COLO668 (cell line): Measurements from ENCODE around the gene GPR52.

Experiments
- DNase-seq: peaks from one replicate; lab custom pipeline; 2025; ENCODE audit not compliant: unreplicated experiment; lab: John Stamatoyannopoulos, UW

Gene GPR52

DNA sequence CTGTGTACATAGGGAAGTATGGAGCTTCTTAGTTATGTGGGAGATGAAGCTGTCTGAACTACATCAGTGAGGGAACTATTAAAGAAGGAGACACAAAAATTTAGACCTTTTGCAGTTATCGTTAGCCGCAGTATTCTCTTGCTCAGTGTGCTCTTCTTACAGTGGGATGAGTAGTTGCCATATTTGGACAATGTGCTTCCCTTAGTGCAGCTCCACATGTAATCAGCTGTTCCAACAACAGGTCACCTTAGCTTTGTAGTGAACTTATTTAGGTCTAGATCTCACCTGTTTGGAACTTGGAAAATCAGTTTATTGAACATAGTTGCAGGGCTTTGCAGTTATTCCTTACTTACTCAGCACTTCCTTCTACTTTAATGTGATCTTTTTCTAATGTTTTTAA, 18.1 kb downstream of the GPR52 start:
- no peak for DNase-seq

DNA sequence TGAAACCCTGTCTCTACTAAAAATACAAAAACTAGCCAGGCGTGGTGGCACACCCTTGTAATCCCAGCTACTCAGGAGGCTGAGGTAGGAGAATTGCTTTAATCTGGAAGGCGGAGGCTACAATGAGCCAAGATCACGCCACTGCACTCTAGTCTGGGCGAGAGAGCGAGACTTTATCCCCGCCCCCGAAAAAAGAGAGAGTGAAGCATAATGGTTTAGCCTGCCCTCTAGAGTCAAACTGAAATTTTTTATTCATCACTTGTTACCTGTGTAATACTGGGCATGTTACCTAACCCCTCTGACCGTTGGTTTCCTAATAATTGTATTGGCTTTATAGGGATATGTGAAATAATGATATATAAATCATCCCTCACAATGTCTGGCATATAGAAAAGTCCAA, 18.8 kb downstream of the GPR52 start:
- no peak for DNase-seq

- no peak for DNase-seq
Measured at GRCh38 chr1:174469052-174469451, 21.3 kb downstream of the GPR52 start.

DNA sequence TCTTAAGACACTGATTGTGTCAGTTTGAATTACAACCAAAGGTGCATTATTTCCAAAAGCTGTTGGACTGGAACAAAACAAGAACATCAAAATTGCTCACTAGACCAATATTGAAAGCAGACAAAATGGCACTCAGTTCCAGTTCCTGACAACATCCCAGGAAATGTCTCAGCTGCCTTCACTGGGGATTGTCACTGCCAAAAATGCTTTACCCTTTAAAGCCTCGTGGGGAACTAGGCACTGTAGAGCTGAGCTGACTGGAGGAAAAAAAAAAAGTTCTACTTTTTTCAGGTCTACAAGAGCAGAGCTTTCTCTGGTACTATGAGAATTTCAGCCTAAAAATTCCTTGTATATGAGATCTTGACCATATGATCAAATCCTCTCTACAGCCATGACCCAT, 21.9 kb downstream of the GPR52 start:
- DNase-seq, result no peak

DNA sequence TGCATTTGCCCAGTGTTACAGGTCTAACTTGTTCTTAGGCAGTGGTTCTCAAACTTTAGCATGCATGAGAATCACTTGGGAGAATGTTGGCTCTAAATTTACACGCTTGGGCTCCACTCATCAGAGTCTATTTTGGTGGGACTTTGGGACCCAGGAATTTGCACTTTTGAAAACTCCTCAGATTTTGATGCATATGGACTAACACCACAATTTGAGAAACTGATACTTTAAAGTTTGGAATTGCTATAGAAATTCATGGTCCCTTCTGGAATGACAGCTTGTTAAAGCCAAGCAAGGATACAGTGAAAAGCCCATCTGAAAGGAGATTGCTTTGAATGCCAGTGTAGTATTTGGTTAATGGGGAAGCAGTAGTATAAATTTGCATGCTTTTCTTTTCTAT, 31.5 kb downstream of the GPR52 start:
- no peak for DNase-seq

DNA sequence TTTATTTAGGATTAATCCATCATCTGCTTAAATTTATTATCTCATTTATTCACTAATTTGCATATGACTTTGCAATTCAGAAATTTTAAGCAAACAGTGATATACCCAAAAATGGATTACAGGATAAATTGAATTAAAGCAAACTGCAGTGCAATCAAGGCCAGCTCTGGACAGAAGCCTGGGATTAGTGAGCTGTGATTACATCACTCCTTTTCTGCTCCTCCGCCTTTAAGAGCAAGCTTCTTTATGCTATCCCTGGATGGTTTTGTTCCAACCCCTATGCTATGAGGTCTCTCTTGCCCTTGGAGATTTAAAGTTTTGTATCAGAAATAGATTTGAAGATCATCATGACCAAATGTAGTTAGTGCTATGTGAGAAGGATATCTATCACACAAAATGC, 32.6 kb downstream of the GPR52 start:
- no peak for DNase-seq

DNA sequence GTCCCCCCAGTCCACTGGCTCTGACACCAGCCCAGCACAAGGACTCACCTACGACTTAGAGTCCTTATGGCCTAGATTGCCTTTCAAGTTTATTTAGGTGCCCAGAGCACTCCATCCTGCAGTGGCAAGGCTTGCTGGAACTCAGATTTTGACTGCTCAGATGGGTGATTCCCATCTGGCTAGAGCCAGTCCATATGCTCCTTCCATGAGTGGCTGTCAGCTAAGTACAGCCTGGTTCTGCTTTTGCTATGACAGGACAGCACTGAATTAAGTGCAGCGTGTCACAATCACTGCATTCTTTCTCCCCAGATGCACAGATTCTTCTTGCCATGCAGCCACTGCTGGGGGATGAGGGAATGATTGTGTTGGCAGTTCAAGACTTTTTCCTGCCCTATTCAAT, 43.8 kb downstream of the GPR52 start:
- no peak for DNase-seq

DNA sequence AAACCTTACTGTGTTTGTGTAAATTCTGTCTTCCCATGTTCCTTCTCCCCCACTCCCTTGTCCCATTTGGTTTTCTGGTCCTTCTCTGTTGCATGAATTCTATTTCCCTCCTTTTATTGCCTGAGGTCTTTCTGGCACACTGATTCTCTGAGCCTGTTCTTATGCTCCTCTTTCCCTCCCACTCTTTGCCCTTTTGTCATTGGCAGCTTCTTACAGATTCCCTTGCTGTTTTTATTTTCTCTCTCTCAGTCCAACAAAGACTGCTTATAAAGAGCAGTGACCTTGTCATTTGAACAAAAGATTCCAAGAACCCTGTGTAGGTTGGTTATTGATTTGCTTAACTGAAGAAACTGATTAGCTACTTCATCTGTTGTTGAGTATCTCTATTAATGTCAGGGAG, 49.7 kb downstream of the GPR52 start:
- no peak for DNase-seq
